Right atrium auricular region (tissue), 2 donors: ENCODE measurements around the gene PPWD1. TPM values are rescaled to one million over a fixed set of nuclear protein-coding genes. Genes with fewer than 3 reads are reported as not detected.

ENCODE experiments used
- DNase-seq: peaks from one replicate; pipeline ENCODE4 v3.0.0-alpha.2; 2019; ENCODE audit warnings: low spot score
- H3K27ac ChIP-seq, 2 donors: fragments of 200-600 bp; sonication (generic); 1 replicate in 1 of 2; 2 replicates in 1 of 2; pipeline ENCODE4 v1.5.1; 2016 to 2019
- H3K27me3 ChIP-seq, 2 donors: fragments of 200-600 bp; sonication (generic); one replicate each; pipeline versions ENCODE4 v1.5.1 to v1.6.0; 2017 to 2019
- H3K36me3 ChIP-seq: fragments of 200-600 bp; sonication (generic); one replicate; pipeline ENCODE4 v1.5.1; 2016
- H3K4me1 ChIP-seq, 2 donors: fragments of 200-600 bp; sonication (generic); one replicate each; pipeline versions ENCODE4 v1.5.1 to v1.6.0; 2017 to 2019
- H3K4me3 ChIP-seq, 2 donors: fragments of 200-600 bp; sonication (generic); 1 replicate in 1 of 2; 2 replicates in 1 of 2; pipeline ENCODE4 v1.5.1; 2017 to 2019; ENCODE audit warnings: mild to moderate bottlenecking in 1 of 2, moderate library complexity in 1 of 2
- H3K9me3 ChIP-seq, 2 donors: fragments of 200-600 bp; sonication (generic); one replicate each; pipeline ENCODE4 v1.5.1; 2019
- total RNA-seq, 2 donors: library from RNA; depleted of rRNA; stranded (reverse); fragments of >200 nt; gene quantifications; one replicate each; pipeline ENCODE4 v1.1.0, GENCODE V29; 2016
- TF ChIP-seq, protein P1 (sequence below), 2 donors: fragments of 200-600 bp; sonication (generic); IDR thresholded peaks; one replicate each; pipeline ENCODE4 v1.5.1; 2019; ENCODE audit warnings: antibody characterized with exemption in 2 of 2

Gene PPWD1
- total RNA-seq, 2 donors from 2014 or later: 15.1 to 18.7 TPM

DNA sequence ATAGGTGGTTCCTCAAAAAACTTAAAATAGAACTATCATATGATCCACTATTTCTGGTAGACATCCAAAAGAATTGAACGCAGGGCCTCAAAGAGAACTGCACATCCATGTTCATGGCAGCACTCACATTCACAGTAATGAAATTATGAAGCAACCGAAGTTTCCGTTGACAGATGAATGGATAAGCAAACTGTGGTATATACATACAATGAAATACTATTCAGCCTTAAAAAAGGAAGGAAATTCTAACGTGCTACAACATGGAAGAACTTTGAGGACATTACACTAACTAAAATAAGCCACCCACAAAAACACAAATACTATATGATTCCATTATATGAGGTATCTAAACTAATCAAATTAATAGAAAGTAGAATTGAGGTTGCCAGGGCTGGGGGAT is 18.6 kb upstream of the PPWD1 start:
- H3K27me3 ChIP-seq: no peaks in the 10 kb centered on the region
- H3K4me1 ChIP-seq: no peaks in the 10 kb centered on the region
- no peaks in the 10 kb centered on the region for H3K9me3 ChIP-seq
- TF ChIP-seq, protein P1, sequence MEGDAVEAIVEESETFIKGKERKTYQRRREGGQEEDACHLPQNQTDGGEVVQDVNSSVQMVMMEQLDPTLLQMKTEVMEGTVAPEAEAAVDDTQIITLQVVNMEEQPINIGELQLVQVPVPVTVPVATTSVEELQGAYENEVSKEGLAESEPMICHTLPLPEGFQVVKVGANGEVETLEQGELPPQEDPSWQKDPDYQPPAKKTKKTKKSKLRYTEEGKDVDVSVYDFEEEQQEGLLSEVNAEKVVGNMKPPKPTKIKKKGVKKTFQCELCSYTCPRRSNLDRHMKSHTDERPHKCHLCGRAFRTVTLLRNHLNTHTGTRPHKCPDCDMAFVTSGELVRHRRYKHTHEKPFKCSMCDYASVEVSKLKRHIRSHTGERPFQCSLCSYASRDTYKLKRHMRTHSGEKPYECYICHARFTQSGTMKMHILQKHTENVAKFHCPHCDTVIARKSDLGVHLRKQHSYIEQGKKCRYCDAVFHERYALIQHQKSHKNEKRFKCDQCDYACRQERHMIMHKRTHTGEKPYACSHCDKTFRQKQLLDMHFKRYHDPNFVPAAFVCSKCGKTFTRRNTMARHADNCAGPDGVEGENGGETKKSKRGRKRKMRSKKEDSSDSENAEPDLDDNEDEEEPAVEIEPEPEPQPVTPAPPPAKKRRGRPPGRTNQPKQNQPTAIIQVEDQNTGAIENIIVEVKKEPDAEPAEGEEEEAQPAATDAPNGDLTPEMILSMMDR (IDR thresholded peaks at IDR 0.05): no peak
- DNase-seq: no peak
- H3K4me3 ChIP-seq: no peak overlapping the region
- no peaks in the 10 kb centered on the region for H3K36me3 ChIP-seq
- no peak overlapping the region for H3K27ac ChIP-seq

DNA sequence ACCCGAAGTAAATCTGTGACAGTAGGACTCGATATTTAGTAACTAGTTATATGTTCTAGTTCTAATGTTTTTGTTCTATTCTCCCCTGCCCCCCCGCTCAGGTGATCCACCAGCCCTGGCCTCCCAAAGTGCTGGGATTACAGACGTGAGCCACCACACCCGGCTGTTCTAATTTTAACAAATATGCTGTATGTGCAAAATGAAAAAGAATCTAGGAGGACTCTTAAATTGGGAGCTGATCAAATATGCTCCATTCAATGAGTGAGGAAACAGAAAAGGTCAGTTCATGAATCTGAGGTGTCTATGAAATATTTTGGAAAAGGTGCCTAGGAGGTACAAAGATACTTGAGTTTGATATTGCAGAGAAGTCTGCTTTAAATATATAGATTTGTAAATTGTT is 17.0 kb upstream of the PPWD1 start:
- Histone ChIP-seq H3K27ac (no peak overlapping the region), H3K4me3 (no peak overlapping the region), H3K9me3 (no peaks in the 10 kb centered on the region), H3K36me3 (no peaks in the 10 kb centered on the region), H3K4me1 (no peaks in the 10 kb centered on the region), H3K27me3 (no peaks in the 10 kb centered on the region)
- TF ChIP-seq, protein P1 (IDR thresholded peaks at IDR 0.05): no peak
- no peak for DNase-seq

DNA sequence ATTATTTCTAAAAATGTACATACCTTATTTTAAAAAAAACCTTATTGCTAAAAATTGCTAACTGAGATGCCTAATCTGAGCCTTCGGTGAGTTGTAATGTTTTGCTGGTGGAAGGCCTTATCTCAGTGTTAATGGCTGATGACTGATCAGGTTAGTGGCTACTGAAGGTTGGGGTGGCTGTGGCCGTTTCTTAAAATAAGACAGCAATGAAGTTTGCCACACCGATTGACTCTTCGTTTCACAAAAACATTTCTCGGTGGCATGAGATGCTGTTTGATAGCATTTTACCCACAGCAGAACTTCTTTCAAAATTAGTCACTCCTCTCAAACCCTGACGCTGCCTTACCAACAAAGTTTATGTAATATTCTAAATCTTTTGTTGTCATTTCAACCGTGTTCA is 14.8 kb upstream of the PPWD1 start:
- Histone ChIP-seq H3K4me3 (no peak overlapping the region), H3K4me1 (no peaks in the 10 kb centered on the region), H3K27ac (no peak overlapping the region), H3K36me3 (no peaks in the 10 kb centered on the region), H3K9me3 (no peaks in the 10 kb centered on the region), H3K27me3 (no peaks in the 10 kb centered on the region)
- DNase-seq: no peak
- TF ChIP-seq, protein P1 (IDR thresholded peaks at IDR 0.05): no peak

DNA sequence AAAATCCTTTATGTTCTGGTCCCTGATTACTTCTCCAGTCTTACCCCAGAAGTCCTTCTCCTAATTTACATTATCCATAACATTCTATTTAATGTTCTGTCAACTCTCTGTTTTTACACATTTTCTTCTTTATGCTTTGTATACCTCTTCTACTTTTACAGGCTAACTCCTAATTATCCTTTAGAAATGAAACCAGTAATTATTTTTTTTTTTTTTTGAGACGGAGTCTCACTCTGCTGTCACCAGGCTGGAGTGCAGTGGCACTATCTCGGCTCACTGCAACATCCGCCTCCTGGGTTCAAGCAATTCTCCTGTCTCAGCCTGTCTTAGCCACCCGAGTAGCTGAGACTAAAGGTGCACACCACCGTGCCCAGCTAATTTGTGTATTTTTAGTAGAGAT is 9.2 kb upstream of the PPWD1 start:
- H3K27ac ChIP-seq: no peak overlapping the region
- H3K4me3 ChIP-seq: no peak overlapping the region
- no peaks in the 10 kb centered on the region for H3K4me1 ChIP-seq
- TF ChIP-seq, protein P1 (IDR thresholded peaks at IDR 0.05): no peak
- no peak for DNase-seq
- no peaks in the 10 kb centered on the region for H3K36me3 ChIP-seq
- H3K27me3 ChIP-seq: no peaks in the 10 kb centered on the region
- no peaks in the 10 kb centered on the region for H3K9me3 ChIP-seq

DNA sequence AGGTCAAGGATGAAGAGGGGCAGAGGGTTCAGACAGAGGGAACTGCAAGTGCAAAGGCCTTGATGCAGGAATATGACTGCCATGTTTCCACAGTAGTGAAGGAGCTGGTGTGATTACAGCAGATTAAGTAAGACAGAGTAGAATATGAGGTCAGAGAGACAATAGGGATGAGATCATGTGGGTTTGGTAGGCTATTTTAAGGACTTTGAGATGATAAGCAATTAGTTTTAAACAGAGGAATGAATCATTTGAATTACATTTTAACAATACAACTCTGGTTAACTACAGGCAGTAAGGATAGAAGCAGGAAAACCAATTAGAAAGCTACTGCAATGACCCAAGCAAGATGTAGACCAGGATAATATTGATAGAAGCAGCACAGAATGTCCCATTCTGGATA is 7.8 kb upstream of the PPWD1 start:
- H3K27ac ChIP-seq: no peak overlapping the region
- no peaks in the 10 kb centered on the region for H3K27me3 ChIP-seq
- TF ChIP-seq, protein P1 (IDR thresholded peaks at IDR 0.05): no peak
- H3K4me1 ChIP-seq: no peaks in the 10 kb centered on the region
- no peak for DNase-seq
- H3K9me3 ChIP-seq: no peaks in the 10 kb centered on the region
- H3K4me3 ChIP-seq: no peak overlapping the region
- H3K36me3 ChIP-seq: no peaks in the 10 kb centered on the region

DNA sequence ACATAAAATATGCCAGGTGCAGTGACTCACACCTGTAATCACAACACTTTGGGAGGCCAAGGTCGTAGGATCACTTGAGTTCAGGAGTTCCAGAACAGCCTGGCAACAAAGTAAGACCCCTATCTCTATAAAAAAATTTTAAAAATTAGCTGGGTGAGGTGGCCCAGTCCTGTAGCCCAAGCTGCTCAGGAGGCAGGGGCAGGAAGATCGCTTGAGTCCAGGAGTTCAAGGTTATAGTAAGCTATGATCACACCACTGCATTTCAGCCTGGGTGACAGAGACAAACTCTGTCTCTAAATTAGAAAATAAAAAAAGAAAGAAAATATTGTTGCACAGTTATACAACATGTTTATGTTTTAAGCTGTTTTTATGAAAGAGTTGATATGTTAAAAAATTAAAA is 6.9 kb upstream of the PPWD1 start:
- Histone ChIP-seq H3K27ac (no peak overlapping the region), H3K36me3 (no peaks in the 10 kb centered on the region), H3K9me3 (no peaks in the 10 kb centered on the region), H3K27me3 (no peaks in the 10 kb centered on the region), H3K4me3 (no peak overlapping the region), H3K4me1 (no peaks in the 10 kb centered on the region)
- TF ChIP-seq, protein P1 (IDR thresholded peaks at IDR 0.05): no peak
- DNase-seq: no peak
